ENCODE results near the gene CDK2AP2.

Gene CDK2AP2

DNA sequence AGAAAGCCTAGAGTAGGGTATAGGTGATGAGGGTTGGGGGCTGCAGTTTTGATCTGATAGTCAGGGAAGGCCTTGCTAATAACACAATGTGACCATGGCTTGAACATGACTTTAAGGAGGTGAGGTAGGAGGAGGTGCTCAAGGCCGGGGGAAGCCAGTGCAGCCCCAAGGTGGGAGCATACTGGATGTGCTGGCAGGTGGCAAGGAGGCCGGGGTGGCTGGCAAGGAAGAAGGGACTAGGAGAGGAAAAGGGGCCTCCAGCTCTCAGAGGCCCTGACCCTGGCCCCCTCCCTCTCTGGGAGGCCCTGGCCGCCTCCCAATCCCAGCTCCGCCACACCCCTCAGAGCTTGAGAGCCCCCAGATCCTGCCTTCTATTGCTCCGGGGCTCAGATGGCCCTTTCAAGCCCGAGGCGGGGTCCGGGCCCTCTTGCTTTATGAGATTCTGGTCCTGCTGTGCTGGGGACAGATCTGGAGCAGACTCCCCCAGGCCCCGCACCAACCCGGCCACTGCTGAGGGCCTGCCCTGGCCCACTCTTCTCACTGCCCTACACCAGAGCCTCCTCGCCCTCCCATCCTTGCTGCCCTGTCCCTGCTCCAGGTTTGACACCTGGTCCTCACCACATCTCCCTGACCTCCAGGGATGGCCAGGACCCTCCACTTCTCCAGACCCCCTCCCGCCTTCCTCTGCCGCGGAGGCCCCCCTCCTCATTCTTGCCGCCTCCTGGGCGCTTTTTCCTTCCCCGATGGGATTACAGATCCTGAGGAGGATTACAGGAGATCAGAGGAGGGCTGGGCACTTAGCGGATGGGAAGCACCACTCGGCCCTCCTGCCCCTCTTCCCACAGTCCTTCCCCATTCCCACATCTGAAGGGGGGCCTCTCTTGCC lies 4.6 kb downstream of the CDK2AP2 start:
- no peak for DNase-seq (ENCODE audit: low read depth)

- DNase-seq (ENCODE audit: low read depth) = no peak
These were observed 5.5 kb downstream of the CDK2AP2 start for GRCh38 chr11:67502328-67502979.

DNA sequence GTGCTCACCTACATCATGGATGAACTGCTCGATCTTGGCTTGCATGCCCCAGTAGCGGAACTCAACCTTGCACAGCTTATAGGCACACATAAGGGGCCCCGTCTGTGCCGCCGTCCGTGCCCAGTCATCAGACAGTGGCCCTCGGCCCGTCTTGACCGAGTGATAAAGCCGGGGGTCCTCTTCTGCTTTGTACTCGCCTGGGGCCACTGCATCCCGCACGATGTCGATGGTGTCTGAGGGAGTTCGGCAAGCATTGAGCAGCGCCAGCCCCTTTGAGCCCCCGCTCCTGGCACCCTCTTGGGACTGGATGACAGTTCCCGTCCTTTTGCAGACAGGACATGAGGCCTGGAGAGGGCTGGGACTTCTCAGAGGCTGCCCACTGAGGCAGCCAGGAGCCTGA lies 6.1 kb downstream of the CDK2AP2 start:
- no peak for DNase-seq (ENCODE audit: low read depth)

- DNase-seq (ENCODE audit: low read depth) = no peak
These were observed 6.9 kb downstream of the CDK2AP2 start for GRCh38 chr11:67500831-67501715.

GRCh38 chr11:67500484-67500821 lies 7.5 kb downstream of the CDK2AP2 start:
- DNase-seq (ENCODE audit: low read depth) = no peak

DNA sequence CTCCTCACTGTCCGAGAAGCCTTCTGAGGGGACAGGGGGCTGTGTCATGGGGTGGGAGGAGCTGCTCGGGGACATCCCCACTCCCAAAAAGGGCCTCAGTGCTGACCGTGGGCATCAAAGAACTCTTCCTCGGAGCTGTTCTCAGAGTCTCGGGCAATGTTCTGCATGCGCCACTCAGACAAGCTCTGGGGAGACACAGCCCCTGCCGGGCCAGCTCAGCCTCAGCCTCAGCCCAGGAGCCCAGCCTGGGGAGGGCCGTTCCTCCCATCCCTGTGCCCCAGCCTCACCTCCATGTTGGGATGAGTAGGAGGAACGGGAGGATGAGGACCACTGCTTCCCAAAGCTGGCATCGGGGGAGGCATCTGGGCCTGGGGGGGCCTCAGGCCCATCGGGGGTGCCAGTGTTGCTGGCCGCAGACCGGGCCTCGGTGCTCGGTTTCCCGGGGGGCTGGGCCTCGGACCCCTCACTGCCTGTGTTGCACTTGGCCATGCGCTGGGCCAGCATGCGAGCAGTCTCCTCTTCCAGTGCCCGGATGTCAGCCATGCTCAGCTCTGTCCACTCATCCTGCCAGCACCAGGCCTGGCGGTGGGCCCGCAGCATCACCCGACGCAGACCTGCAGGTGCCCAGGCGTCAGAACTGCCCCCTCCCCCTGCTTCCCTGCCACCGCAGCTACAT lies 8.0 kb downstream of the CDK2AP2 start:
- no peak for DNase-seq (ENCODE audit: low read depth)

- DNase-seq (ENCODE audit: low read depth) = no peak
These were observed 9.4 kb downstream of the CDK2AP2 start for GRCh38 chr11:67498544-67498972.

DNA sequence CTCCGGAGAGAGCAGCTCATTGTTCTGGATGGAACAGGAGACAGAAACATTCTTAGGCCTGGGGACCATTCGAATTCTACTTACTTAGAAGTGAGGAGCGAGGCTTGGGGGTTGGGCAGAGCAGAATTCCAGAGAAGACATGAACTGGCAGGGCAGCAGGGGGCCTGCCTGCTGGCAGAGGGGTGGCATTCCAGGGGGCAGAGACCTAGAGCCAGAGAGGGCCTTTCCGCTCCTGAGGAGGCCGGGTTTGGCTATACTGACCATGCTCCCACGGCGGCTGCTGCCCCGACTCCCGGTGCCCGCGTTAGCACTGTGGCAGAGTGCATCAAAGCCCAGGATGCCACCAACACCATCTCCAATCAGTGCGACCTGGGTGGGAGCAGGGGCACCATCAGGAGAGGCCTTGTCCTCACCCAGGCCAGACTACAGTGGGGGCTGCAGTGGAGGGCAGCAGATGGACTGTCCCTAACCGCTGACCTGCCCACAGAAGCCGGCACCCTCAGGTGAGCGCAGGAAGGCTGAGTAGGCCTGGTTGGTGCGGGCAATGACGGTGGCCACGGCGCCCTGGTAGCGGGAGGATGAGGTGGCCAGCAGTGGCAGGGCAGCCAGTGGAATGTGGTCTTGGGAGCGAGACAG lies 10.2 kb downstream of the CDK2AP2 start:
- DNase-seq (ENCODE audit: low read depth) = no peak

DNA sequence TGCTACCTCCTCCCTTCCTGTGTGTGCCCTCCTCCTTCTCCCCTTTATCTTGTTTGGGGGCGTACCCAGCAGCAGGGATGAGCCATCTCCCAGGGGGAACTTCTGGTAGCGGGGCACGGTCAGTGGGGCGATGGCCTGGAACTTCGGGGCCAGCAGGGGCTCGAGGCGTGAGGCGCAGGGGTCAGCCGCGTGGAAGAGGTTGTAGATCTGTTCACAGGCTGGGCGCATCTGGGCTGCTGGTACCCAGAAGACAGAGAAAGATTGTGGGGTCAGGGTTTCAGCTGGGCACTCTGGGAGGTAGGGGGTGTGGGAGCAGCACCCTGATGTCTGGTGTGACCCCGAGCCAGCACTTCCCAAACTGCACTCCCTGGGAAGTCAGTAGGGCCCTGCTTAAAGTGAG lies 11.8 kb downstream of the CDK2AP2 start:
- no peak for DNase-seq (ENCODE audit: low read depth)

- no peak for DNase-seq (ENCODE audit: low read depth)
These were observed 12.5 kb downstream of the CDK2AP2 start for GRCh38 chr11:67495234-67496005.

- DNase-seq (ENCODE audit: low read depth) = no peak
These were observed 13.4 kb downstream of the CDK2AP2 start for GRCh38 chr11:67494371-67495233.

GRCh38 chr11:67493548-67494370 lies 14.2 kb downstream of the CDK2AP2 start:
- no peak for DNase-seq (ENCODE audit: low read depth)

DNA sequence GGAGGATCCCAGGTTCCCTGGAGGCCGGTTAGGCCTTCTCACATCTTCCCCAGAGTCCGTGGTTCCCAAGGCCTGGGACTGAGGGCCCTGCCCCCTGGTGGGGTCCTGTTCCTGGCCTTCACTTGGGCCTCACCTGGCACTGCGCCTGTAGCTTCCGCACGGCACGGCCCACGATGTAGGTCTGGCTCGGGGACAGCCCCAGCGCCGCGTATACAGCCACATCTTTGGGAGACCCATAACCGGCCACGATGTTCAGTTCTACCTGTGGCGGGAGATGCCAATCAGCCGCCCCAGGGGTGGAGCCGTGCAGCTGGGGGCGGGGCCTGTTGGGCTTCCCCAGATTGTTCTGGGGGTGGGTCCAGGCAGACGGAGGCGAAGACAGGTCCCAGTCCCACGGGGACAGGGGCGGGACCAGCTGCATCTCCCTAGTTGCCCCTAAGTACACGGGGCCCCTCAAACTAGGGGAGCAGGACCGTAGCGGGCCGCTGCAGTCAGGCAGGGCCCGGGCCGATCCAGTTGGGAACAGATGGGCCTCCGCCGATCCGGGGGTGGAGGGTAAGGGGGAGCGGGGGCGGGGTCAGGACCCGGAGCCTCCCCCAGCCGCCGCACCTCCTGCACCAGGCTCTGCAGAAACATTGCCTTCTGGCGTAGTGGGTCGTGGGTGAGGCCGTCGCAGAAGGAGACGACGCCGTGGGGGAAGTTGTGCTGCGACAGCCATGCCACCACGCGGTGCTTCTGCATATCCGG lies 15.0 kb downstream of the CDK2AP2 start:
- DNase-seq (ENCODE audit: low read depth) = no peak

DNA sequence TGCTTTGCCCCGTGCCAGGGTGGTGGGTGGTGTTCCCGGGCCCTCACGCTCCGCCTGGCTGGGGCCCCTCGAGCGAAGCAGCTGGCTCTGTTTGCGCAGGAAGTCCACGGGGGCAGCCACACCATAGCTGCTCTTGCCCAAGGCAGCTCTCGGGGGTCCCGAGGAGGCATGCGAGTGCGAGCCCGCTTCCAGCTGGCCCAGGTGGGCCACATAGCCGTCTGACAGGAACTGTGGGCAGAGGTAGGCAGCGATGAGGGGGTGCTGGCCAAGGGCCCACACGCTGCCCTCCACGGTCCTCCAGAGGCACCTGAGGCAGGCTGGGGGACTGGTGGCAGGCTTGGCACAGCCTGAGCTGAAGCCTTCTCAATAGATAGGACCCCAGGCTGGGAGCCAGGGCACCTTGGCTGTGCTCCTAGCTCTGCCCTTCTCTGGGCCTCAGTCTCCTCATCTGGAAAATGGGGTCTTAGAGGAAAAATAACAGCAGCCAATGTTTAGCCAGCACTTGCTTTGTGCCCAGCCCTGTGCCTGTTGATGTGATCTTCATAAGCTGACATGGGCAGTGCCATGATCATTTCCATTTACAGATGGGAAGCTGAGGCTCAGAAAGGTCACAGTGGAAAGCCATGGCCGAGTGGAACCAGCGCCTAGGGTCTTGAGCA lies 15.8 kb downstream of the CDK2AP2 start:
- DNase-seq (ENCODE audit: low read depth) = no peak

DNA sequence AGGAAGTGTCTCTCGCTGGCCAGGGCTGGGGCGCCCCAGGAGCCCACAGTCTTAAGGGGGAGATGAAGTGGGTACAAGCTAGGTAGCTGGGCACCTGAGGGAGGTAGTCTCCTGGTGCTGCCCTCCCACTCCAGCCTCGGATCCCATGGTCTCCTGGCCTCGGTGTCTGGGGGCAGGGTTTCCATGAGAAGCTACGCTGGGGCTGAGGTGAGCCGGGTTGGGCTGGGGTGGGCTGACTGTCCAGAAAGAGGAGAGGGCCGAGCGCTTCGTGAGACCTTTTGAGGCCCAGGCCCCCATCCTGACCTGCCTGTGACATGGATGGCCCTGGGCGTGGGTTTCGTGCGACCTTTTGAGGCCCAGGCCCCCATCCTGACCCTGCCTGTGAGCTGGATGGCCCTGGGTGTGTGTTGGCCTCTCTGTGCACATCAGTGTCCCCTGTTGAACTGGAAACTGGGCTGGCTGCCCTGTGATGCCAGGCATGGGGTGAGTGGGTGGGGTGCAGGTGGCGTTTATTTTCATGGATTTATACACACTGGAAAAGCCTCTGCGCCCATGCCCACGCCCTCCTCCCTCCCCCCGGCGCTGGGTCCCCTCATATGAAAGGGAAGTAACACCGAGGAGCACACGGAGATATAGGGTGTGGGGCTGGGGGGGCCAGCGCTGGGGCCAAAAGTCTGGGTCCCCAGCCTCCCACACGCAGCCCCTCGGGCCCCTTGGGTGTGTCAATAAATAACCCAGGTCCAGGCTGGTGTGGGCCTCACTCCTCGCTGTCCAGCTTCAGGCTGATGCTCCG lies 16.5 kb downstream of the CDK2AP2 start:
- no peak for DNase-seq (ENCODE audit: low read depth)

GRCh38 chr11:67490727-67491065 lies 17.3 kb downstream of the CDK2AP2 start:
- DNase-seq (ENCODE audit: low read depth) = no peak
